ENCODE results near the gene THSD4.

GRCh38 chr15:71651750-71652186, 536.5 kb downstream of the THSD4 start:
- TF ChIP-seq, protein P1, sequence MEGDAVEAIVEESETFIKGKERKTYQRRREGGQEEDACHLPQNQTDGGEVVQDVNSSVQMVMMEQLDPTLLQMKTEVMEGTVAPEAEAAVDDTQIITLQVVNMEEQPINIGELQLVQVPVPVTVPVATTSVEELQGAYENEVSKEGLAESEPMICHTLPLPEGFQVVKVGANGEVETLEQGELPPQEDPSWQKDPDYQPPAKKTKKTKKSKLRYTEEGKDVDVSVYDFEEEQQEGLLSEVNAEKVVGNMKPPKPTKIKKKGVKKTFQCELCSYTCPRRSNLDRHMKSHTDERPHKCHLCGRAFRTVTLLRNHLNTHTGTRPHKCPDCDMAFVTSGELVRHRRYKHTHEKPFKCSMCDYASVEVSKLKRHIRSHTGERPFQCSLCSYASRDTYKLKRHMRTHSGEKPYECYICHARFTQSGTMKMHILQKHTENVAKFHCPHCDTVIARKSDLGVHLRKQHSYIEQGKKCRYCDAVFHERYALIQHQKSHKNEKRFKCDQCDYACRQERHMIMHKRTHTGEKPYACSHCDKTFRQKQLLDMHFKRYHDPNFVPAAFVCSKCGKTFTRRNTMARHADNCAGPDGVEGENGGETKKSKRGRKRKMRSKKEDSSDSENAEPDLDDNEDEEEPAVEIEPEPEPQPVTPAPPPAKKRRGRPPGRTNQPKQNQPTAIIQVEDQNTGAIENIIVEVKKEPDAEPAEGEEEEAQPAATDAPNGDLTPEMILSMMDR (conservative IDR thresholded peaks at IDR 0.05; ENCODE audit: low read length) = peak; percentile 78
- TF ChIP-seq EZH2phosphoT487 (IDR thresholded peaks at IDR 0.05; ENCODE audit: borderline replicate concordance, low read depth, low read length) = no peak
